Heart right ventricle (tissue), 16 donors: ENCODE data around the gene CDC5L. TPM values are rescaled to one million over a fixed set of nuclear protein-coding genes. Genes with fewer than 3 reads are reported as not detected.

Source experiments
- ATAC-seq, 8 donors: fragments of 200-7000 bp; cut with Tn5 transposase; one replicate each; pipeline ENCODE4 v1.9.1; 2020; ENCODE audit warnings: mild to moderate bottlenecking in 8 of 8, moderate library complexity in 8 of 8, moderate number of reproducible peaks in 1 of 8
- DNase-seq, 2 donors: peaks; one replicate each; pipeline ENCODE4 v3.0.0-alpha.2; 2020
- H3K27ac ChIP-seq, 10 donors: fragments of 200-600 bp; sonication (generic) in 2 of 10; one replicate each; pipeline versions ENCODE4 v1.5.0 to v1.8.0; 2020 to 2022; ENCODE audit warnings: mild to moderate bottlenecking in 3 of 10
- H3K27me3 ChIP-seq, 7 donors: fragments of 200-600 bp; one replicate each; pipeline ENCODE4 v1.8.0; 2021 to 2022; ENCODE audit warnings: mild to moderate bottlenecking in 2 of 7
- H3K36me3 ChIP-seq, 9 donors: fragments of 200-600 bp; sonication (generic) in 1 of 9; one replicate each; pipeline versions ENCODE4 v1.5.0 to v1.8.0; 2020 to 2022; ENCODE audit warnings: mild to moderate bottlenecking in 2 of 9
- H3K4me1 ChIP-seq, 9 donors: fragments of 200-600 bp; sonication (generic) in 1 of 9; one replicate each; pipeline versions ENCODE4 v1.5.0 to v1.8.0; 2020 to 2022; ENCODE audit warnings: mild to moderate bottlenecking in 4 of 9
- H3K4me3 ChIP-seq, 10 donors: fragments of 200-600 bp; sonication (generic) in 2 of 10; one replicate each; pipeline versions ENCODE4 v1.5.0 to v1.8.0; 2020 to 2022; ENCODE audit warnings: mild to moderate bottlenecking in 7 of 10, moderate library complexity in 2 of 10
- H3K9me3 ChIP-seq, 11 donors: fragments of 200-600 bp in 10 of 11; sonication (generic) in 2 of 11; one replicate each; pipeline versions ENCODE4 v1.5.0 to v1.8.0; 2013 to 2022; ENCODE audit warnings: mild to moderate bottlenecking in 2 of 11, control low read depth in 1 of 11, moderate library complexity in 1 of 11
- CTCF ChIP-seq, 9 donors: fragments of 200-600 bp; sonication (generic) in 2 of 9; IDR thresholded peaks; one replicate each; pipeline versions ENCODE4 v1.5.0 to v1.8.0; 2021 to 2022; ENCODE audit warnings: antibody characterized with exemption in 9 of 9, mild to moderate bottlenecking in 5 of 9, moderate library complexity in 1 of 9
- WGBS, 2 donors: extraction: QIAGEN DNeasy Blood & Tissue Kit; methylation state at CpG; one replicate each; pipeline ENCODE4 v1.1.7; 2013; ENCODE audit warnings: inconsistent platforms in 1 of 2; 5-methylcytosine and 5-hydroxymethylcytosine counted together
- intact Hi-C, 10 donors: fragments of 100-400 bp; cut with DNase I; formaldehyde crosslinking; loops; one replicate each; pipeline versions ENCODE4 v1.11.1 to v1.14.2; 2022
- polyA plus RNA-seq, 2 donors: library from polyadenylated mRNA; stranded (reverse); fragments of 200-250 nt; gene quantifications; one replicate each; pipeline ENCODE4 v1.2.3, GENCODE V29; 2013
- total RNA-seq, 10 donors: library from RNA; stranded (reverse); fragmentation: NEBNext Ultra II Directional in 3 of 10; extraction: Animal tissue kit (Norgen Biotek cat#: 25700) in 3 of 10; gene quantifications; one replicate each; pipeline versions ENCODE4 v1.2.1 to v1.2.4, GENCODE V29; 2021 to 2023
- donor health status: Arrhythmogenic right ventricular cardiomyopathy.
- donor health status: ischemic (EF 13 %, LVEDD 7.1; RV severe dilation, severe dysfunction).
- donor health status: healthy with polysubstance abuse.
- donor health status: DM: no; HTN: yes; CAD: no.
- donor health status: DM: no; HTN: no; CAD: no.
- donor health status: ischemic (EF 25% LVEDD 6.9; RV normal size, moderate dysfunction).
- donor health status: ischemic (EF 25% LVEDD 5.7; RV mildly dilated, moderate dysfunction).
- donor health status: healthy.
- donor health status: DM: yes; HTN: yes; CAD: no.
- donor health status: Ischemic cardiomyopathy.
- donor health status: ischemic (EF 35%, LVEDD 5.7; RV mildly dilated, moderate dysfunction).
- donor health status: nonischemic (EF 11% LVEDD 7.7; RV severe dilation, severe dysfunction).
- donor health status: DM: yes; HTN: yes; CAD: no.
- donor health status: PGD.
- donor health status: ischemic (EF 29% LVEDD 5.4; RV normal size, mild dysfunction).
- donor health status: nonischemic (EF 23%, LVEDD 6.1; RV moderate dilation, normal function).

The CDC5L gene
- total and polyA plus RNA-seq, 12 donors = 5.4 to 26.5 (median 20.5) TPM

GRCh38 chr6:44471271-44471981, 83.9 kb downstream of the CDC5L start:
- ATAC-seq (peak in 7 of 8 donors; percentile 37 to 80 (median 55)), DNase-seq (peak in 1 of 2 donors; percentile 49)
- peaks cover 0 to 4% (median 0%) of the 10 kb centered on the region in 7 donors for H3K27me3 ChIP-seq
- WGBS, 2 donors = 43 to 57% methylated on average over 15 of the region's 15 CpGs
- no peak overlapping the region for H3K4me3 ChIP-seq
- peaks cover 6 to 27% (median 11%) of the 10 kb centered on the region in 9 donors for H3K4me1 ChIP-seq
- H3K9me3 ChIP-seq = no peaks in the 10 kb centered on the region
- intact Hi-C loops = loop anchor here in 7 of 10 donors (10.0 kb wide), 5 partner anchors 173 to 1453 kb away; no protein-coding TSS in a partner anchor
- peak overlapping the region in 3 of 10 donors; percentile 36 to 60 (median 44) for H3K27ac ChIP-seq
- no peaks in the 10 kb centered on the region for H3K36me3 ChIP-seq
- no peak for TF ChIP-seq CTCF (IDR thresholded peaks at IDR 0.05)

- Histone ChIP-seq H3K4me1 (peaks cover 6 to 27% (median 11%) of the 10 kb centered on the region in 9 donors), H3K4me3 (no peak overlapping the region), H3K27me3 (peaks cover 0 to 4% (median 0%) of the 10 kb centered on the region in 7 donors), H3K36me3 (no peaks in the 10 kb centered on the region), H3K27ac (peak overlapping the region in 1 of 10 donors; percentile 60), H3K9me3 (no peaks in the 10 kb centered on the region)
- DNase-seq (no peak), ATAC-seq (no peak)
- 72 to 78% methylated on average over 13 of the region's 13 CpGs for WGBS, 2 donors
- no peak for TF ChIP-seq CTCF (IDR thresholded peaks at IDR 0.05)
- intact Hi-C loops = loop anchor here in 7 of 10 donors (10.0 kb wide), 5 partner anchors 172 to 1452 kb away; no protein-coding TSS in a partner anchor
Measured at GRCh38 chr6:44472250-44472945, 84.9 kb downstream of the CDC5L start.

- intact Hi-C loops = loop anchor here in 7 of 10 donors (10.0 kb wide), 5 partner anchors 171 to 1451 kb away; no protein-coding TSS in a partner anchor
- Histone ChIP-seq H3K9me3 (no peaks in the 10 kb centered on the region), H3K27me3 (peaks cover 0 to 4% (median 0%) of the 10 kb centered on the region in 7 donors), H3K4me1 (peaks cover 6 to 36% (median 18%) of the 10 kb centered on the region in 9 donors), H3K27ac (no peak overlapping the region), H3K4me3 (no peak overlapping the region), H3K36me3 (no peaks in the 10 kb centered on the region)
- ATAC-seq = no peak
- TF ChIP-seq CTCF (IDR thresholded peaks at IDR 0.05) = no peak
- WGBS, 2 donors = 89 to 91% methylated on average over 19 of the region's 19 CpGs
- DNase-seq = no peak
Measured at GRCh38 chr6:44473393-44474189, 86.1 kb downstream of the CDC5L start.

- Histone ChIP-seq H3K4me1 (peaks cover 6 to 36% (median 18%) of the 10 kb centered on the region in 9 donors), H3K27me3 (peaks cover 0 to 4% (median 0%) of the 10 kb centered on the region in 7 donors), H3K27ac (no peak overlapping the region), H3K36me3 (no peaks in the 10 kb centered on the region), H3K9me3 (no peaks in the 10 kb centered on the region), H3K4me3 (no peak overlapping the region)
- WGBS, 2 donors = 91 to 96% methylated on average over 9 of the region's 9 CpGs
- DNase-seq (no peak), ATAC-seq (no peak)
- no peak for TF ChIP-seq CTCF (IDR thresholded peaks at IDR 0.05)
- intact Hi-C loops = loop anchor here in 7 of 10 donors (10.0 kb wide), 5 partner anchors 171 to 1451 kb away; no protein-coding TSS in a partner anchor
Measured at GRCh38 chr6:44474190-44474631, 86.7 kb downstream of the CDC5L start.
